Astrocyte of the cerebellum (primary cell): ENCODE measurements around the gene OR13J1.

ENCODE experiments used
- DNase-seq: peaks from one replicate; pipeline ENCODE4 v3.0.0-alpha.2; 2011; ENCODE audit warnings: low read depth
- H3K4me3 ChIP-seq: 2 replicates; pipeline ENCODE4 v1.5.1; 2011; ENCODE audit warnings: mild to moderate bottlenecking, low read depth, low read length, moderate library complexity
- in situ Hi-C: cut with HindIII; loops from 2 replicates; pipeline ENCODE4 v1.10.0; 2017; ENCODE audit warnings: low sequenced_read_pairs
- TF ChIP-seq, protein P1 (sequence below): IDR thresholded peaks from 2 replicates; pipeline ENCODE4 v1.5.1; 2012; ENCODE audit warnings: low read length, low read depth, moderate library complexity, mild to moderate bottlenecking; ENCODE audit errors: missing control alignments

Gene OR13J1

DNA sequence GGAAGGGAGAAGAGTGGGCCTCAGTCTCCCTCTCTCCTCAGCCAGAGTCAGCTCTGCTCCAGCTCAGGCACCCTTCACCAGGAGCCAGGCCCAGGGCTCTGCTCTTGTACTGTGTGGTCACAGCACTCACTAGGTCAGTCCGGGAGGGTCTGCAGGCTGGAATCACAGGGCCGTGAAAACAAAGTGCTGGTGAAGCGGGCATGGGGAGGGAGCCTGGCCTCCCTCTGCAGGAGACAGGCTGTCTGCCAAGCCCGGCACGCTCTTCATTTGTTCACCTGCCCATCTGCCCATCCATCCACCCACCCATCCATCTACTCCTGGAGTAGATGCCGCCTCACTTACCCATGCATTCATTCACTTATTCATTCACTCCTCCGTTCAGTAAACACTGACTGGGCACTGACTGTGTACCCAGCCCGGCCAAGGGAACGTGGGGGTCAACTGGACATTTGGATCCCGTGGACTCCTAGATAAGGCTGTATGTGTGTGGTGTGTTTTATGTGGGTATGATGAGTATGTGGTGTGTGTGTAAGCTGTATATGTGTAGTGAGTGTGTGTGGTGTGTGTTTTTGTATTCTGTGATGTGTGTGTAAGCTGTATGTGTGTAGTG is 42.7 kb upstream of the OR13J1 start:
- TF ChIP-seq, protein P1, sequence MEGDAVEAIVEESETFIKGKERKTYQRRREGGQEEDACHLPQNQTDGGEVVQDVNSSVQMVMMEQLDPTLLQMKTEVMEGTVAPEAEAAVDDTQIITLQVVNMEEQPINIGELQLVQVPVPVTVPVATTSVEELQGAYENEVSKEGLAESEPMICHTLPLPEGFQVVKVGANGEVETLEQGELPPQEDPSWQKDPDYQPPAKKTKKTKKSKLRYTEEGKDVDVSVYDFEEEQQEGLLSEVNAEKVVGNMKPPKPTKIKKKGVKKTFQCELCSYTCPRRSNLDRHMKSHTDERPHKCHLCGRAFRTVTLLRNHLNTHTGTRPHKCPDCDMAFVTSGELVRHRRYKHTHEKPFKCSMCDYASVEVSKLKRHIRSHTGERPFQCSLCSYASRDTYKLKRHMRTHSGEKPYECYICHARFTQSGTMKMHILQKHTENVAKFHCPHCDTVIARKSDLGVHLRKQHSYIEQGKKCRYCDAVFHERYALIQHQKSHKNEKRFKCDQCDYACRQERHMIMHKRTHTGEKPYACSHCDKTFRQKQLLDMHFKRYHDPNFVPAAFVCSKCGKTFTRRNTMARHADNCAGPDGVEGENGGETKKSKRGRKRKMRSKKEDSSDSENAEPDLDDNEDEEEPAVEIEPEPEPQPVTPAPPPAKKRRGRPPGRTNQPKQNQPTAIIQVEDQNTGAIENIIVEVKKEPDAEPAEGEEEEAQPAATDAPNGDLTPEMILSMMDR, result no peak
- in situ Hi-C loops, result loop anchor here (5.0 kb wide), 1 partner anchor 51 kb away; no protein-coding TSS in a partner anchor
- no peak for DNase-seq
- H3K4me3 ChIP-seq, result no peak overlapping the region

DNA sequence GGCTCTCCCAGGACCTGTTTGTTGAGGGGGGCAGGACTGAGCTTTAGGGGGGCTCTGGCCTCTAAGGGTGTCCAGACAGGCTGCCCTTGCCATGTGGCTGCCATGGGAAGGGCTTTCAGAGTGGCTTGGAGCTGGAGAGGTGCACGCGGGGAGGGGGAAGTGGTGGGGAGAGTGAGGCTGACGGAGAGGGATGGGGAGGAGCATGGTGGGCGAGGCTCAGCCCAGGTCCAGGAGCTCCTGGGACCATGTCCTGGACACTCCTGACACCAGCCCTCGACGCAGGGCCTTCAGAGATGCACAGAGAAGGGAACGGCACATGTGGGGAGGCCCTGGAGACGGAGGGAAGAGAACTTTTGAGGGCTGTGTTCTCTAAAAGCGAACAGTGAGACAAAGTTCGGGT is 41.5 kb upstream of the OR13J1 start:
- TF ChIP-seq, protein P1, result no peak
- no peak for DNase-seq
- no peak overlapping the region for H3K4me3 ChIP-seq
- in situ Hi-C loops, result loop anchor here (5.0 kb wide), 1 partner anchor 49 kb away; no protein-coding TSS in a partner anchor

DNA sequence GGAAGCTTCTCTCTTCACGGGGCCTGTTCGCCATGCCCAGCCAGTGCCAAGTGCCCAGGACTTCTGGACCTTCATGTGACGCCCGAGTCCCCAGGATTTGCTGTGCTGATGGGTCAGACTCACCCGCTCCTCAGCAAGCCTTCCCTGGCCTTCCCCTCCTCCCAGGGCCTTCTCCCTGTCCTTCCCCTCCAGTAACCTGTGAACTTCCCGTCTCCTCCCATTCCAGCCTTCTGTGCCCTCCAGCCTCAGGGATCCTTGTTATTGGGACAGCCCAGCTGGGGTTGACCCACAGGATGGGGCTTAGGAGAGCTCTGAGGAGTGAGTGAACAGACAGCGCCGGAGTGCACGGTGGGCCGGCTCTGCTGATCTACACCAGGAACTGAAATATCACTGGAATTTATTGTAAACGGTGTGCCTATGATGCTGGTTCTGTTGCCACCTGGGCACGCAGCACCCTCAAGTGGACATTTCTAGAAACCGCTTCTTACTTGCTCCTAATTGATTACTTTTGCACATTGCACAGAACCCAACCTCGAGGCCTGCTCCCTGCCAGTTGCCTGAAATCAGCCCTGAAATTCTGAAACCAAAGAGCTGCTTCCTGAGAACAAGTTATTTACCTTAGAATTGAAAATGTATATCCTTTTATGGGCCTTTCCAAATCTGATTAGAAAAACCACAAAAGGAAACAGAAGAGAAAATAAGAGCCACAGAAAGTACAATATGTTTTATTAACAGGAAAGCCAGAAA is 40.6 kb upstream of the OR13J1 start:
- TF ChIP-seq, protein P1, result peak; percentile 67
- in situ Hi-C loops, result loop anchor here (5.0 kb wide), 1 partner anchor 48 kb away; no protein-coding TSS in a partner anchor
- H3K4me3 ChIP-seq, result no peak overlapping the region
- no peak for DNase-seq

DNA sequence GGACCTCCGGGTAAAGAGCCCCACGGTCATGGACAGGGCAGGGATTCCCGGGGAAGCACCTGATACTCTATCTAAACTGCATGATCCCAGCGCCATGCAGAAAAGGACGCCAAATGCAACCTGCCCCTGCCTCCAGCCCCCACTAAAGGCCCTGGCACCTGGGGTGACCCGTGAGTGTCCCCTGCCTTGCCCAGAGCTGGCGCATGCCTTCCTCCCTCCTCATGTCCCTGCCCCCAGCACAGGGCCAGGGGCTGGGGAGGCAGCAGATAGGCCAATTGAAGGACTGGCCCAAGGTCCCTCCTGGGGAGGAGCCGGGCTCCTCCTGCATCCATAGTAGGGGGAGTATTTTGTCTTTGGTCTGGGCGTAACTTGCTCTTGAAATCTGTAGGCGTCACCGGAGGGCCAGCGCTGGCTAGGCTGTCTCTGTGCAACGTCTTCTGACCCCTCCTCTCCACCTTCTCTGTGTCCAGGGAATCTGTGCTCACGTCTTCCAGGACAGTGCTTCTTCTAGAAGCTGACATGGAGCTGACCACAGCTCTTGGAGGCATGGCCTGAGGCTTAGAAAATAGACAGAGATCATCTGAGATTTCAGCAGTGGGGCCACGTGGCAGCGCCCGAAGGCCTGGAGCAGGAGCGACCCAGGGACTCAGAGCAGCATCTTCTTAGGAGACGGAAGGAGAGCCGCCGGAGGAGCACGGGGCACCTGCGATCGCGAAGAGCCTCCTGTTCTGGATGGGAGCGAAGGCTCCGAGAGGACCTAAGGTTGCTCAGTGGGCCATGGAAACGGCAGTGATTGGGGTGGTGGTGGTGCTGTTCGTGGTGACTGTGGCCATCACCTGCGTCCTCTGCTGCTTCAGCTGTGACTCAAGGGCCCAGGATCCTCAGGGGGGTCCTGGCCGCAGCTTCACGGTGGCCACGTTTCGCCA is 39.7 kb upstream of the OR13J1 start:
- no peak for DNase-seq
- in situ Hi-C loops, result loop anchor here (5.0 to 10.0 kb wide), 2 partner anchors 48 to 115 kb away; no protein-coding TSS in a partner anchor
- no peak overlapping the region for H3K4me3 ChIP-seq
- TF ChIP-seq, protein P1, result no peak

DNA sequence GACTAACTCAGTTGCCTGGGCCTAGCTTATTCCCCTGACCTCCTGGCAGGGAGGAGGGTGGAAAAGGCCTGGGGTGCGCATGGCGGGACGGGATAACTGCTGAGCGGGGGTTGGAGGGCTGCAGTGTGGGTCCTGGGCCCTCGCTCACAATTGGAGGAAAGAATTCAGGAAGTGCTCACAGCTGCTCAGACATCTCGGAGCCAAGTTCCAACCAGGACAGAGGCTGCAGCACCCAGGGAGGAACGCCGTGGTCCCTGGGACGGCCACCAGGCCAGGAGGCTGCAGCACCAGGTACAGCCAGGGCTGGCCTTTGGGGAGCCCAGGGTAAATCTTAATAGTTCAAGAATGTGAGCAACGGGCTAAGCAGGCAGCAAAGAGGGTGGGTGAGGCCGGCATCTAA is 39.1 kb upstream of the OR13J1 start, which contains the start of gene SPAAR:
SPAAR (plus strand) TSS at position 217 of the 400 bp plus-strand sequence. CDS start 974 bp downstream, outside the sequence.
- no peak within 1 kb of the TSS for H3K4me3 ChIP-seq
- in situ Hi-C loops, result loop anchor here (10.0 kb wide), 1 partner anchor 116 kb away; no protein-coding TSS in a partner anchor
- TF ChIP-seq, protein P1, result no peak
- no peak for DNase-seq
